NOMO-1 treated with dmso at 0.1 percent for 144 hours (cell line): ENCODE data around the gene CACHD1.

Source experiments
- DNase-seq: peaks from one replicate; lab custom pipeline; 2025; ENCODE audit not compliant: unreplicated experiment; lab: John Stamatoyannopoulos, UW

CACHD1 gene

DNA sequence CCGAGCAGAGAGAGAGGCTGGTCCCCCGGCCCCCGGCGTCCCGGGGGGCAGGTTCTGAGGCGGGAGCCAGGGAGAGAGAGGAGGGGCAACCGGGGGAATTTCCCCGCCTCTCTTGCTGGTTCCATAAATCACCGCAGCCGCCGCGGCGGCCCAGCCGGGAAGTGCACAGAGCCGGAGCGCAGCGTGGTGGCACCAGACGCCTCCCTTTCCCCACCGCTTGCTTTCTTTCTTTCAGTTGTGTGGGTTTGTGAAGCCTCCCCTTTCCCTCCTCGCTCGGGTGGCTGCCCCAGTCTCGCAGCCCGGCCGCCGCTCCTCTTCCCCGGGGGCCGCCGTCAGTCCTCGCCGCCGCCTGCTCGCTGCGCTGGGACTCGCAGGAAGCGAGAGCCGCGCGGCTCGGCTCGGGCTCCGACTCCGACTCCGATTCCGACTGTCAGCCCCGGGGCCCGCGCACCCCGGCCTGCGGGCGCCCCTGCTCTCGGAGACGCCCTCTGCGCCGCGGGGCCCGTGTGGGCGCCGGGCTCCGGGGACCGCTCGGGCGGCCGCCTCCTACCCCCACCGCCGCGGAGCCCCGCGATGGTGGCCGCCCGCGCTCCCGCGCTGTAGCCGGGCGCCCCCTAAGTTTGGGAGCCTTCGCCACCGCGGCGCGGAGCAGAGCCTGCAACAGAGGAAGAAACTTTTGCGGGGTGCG is at the start of gene CACHD1:
Gene CACHD1 (plus strand): TSS at position 153 of the 688 bp plus-strand sequence. CDS start 616 bp downstream, outside the sequence.
- peak; percentile 72 for DNase-seq

DNA sequence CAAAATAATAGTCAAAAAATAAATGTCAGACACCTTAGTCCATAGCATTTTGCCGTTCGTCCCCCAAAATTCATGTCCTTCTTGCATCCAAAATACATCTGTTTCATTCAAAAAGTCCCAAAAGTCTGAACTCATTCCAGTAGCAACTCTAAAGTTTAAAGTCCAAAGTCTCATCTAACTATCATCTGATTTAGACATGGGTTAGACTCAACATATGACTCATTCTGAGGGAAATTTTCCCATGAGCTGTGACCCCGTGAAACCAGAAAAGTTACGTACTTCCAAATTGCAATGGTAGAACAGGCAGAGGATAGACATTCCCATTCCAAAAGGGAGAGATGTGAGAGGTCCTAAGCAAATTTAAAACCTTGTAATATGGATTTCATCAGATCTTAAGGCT is 48.6 kb upstream of the CACHD1 start:
- DNase-seq: no peak

DNA sequence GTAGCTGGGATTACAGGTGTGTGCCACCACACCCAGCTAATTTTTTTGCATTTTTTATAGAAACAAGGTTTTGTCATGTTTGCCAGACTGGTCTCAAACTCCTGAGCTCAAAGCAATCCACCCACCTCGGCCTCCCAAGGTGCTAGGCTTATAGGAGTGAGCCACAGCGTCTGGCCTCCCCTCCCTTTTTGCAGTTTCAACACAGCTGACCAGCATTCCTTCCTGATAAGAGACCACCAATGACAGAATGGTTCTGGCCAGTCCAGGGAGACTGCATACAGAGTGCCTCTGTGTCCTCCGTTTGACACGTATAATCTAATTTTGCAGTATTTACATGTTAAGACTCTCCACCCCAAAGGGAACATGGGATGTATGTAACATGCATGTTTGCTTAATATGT is 46.4 kb upstream of the CACHD1 start:
- no peak for DNase-seq

DNA sequence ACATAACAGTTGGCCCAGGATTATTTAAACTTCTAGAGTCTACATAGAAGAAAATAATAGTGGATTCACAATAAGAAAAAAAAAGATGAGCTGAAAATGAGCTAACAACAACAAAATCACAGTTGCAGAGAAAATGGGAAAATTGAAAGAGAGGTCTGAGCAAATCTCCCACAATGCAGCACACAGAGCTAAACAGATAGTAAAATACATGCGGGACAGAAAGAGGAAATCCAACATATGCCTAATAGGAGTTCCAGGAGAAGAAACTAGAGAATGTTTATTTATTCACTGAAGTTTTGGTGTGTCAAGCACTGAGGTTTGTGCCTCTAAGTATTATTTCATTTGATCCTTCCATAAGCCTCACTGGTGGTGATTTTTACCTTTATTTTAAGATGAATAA is 45.5 kb upstream of the CACHD1 start:
- DNase-seq: no peak

DNA sequence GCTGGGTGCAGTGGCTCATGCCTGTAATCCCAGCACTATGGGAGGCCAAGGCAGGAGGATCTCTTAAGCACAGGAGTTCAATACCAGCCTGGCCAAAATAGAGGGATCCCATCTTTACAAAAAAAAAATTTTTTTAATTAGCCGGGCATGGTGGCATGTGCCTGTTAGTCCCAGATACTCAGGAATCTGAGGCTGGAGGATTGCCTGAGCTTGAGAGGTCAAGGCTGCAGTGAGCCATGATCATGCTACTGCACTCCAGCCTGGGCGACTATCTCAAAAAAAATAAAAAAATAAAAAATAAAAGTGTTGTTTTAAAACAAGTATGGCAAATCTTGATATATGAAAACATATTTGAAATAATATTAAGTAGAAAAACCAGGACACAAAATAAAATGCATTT is 44.4 kb upstream of the CACHD1 start:
- no peak for DNase-seq

DNA sequence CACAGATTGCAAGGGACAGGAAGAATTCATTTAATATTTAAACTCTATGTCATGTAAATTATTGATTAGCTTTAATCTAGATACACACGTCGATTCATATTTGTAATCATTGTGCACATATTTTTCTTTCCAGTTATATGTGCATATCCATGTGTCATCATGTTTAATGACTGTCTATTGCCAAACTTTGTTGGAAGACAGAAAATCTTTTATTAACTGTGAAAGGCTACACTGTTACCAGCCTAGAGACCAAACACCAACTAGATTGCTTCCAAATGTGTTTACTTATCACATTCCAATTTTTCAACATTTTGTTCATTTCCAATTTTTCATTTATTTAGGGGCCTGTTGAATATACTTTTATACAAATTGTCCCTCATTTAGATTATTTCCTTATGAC is 43.2 kb upstream of the CACHD1 start:
- DNase-seq: no peak

DNA sequence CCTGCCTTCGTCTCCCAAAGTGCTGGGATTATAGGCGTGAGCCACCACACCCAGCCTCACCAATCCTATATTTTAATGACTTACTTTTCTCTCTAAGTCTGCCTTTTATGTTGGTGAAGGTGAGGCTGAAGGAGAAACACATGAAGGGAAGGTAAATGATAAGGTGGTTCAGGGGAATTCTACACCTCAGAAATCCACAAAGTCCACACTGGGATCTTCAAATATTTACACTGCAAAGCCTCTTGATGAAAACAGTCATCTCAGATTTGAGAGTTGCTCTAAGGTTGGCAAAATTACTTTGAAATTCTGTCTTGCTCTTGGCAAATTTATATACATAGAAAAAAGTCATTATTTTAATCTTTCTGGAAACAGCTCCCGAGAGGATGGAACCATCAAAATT is 42.0 kb upstream of the CACHD1 start:
- no peak for DNase-seq

DNA sequence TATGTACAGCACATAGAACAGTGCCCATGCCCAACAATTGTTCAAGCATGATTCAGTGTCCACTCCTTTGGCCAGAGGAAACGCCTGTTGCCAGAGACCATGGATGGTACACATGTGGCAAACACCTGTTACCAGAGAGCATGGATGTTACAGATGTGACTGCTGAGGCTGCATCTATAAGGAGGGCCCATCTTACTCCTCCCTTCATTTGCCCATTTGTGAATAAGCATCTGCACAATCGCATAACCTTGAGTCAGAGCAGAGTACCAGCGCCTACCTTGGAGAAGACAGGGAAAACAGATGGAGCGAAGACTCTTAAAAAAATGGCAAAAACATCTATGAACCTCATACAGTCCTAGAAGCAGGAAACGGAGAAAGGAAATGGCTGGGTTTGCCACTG is 36.6 kb upstream of the CACHD1 start:
- DNase-seq: no peak

DNA sequence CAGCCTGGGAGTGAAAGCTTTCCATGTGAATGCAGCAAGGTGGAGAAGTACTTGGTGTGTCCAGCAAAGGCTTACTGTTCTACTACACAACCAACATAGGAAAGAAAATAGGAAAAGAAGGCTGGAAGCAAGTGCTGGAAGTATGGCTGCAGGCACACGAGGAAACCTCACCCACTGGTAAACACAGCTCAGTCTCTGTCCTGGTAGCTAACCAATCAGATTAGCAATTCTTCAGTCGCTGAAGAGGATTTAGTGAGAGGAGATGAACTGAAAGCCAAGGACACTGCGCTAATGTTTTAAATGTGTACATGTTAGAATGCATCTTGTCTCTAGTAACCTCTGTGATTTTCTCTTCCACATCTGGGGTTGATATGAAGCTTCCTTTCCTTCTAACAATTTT is 36.2 kb upstream of the CACHD1 start:
- DNase-seq: no peak

DNA sequence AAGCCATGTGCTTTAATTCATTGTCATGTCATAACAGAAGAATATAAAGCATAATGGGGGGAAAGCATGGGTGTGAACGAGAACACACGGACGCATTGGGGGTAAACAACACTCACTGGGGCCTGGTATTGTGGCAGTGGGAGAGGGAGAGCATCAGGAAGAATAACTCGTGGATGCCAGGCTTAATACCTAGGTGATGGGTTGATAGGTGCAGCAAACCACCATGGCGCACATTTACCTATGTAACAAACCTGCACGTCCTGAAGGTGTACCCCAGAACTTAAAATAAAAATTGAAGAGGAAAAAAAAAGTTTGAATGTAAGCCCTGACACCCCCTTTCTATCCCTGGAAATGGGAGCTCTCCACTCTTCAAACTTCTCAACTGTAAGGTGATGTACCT is 34.9 kb upstream of the CACHD1 start:
- no peak for DNase-seq

DNA sequence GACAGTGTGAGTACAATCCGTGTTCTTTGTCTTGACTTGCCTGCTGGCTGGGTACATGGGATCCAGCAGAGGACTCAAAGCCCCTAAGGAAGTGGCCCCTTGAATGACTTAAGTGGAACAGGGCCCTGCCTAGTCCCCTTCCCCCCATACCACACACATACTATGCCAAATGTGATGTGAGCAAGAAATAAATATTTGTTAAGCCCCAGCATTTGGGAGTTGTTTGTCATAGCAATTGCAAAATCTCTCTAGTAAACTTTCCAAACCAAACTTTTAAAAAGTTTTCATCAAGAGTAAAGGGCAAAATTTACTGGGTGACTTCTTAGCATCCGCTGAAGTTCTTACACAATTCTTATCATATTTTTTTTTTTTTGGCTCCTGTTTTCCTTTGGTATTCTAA is 32.5 kb upstream of the CACHD1 start:
- DNase-seq: no peak

DNA sequence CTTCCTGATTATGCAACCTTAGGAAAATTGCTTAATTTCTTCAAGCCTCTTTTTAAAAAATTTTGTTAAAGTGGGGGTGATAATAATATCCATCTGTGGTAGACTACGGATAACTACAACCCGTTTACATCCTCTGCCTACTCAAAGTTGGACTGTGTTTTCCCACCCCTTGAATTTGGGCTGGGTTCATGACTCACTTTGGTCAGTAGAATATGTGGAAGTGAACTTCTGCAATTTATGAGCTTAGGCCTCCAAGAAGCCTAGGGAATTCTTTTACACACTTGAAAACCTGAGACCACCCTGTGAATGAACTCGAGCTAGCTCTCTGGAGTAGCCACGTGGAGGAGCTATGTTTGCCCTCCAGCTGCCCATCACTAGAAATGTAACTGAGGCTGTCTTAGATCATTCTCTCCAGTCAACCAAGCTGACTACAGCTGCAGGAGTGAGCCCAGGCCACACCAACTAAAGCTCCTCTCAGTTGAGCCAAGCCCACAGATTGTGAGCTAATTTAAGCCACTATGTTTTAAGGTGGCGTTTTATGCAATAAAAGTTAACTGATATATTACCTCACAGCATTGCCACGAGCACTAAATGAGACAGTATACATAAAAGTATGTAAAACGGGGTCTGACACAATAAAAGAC is 29.6 kb upstream of the CACHD1 start:
- DNase-seq: peak; percentile 34

DNA sequence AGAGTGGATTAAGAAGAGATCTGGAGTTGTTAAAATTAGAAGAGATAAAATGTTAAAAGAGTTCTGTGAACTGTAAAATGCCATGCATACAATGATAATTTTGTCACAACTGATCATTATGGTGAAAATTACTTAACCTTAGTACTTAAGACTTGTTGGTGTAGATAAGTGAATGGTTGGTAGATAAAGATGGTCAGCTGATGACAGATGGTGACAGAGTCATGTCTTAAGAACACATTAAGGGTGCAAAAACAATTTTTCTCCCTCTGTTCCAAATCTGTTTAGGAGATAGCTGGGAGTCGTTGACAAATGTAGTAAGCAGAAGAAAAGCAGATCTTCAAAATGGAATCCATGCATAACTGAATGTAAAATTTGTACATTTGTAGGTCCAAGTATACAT is 18.5 kb upstream of the CACHD1 start:
- DNase-seq: no peak

DNA sequence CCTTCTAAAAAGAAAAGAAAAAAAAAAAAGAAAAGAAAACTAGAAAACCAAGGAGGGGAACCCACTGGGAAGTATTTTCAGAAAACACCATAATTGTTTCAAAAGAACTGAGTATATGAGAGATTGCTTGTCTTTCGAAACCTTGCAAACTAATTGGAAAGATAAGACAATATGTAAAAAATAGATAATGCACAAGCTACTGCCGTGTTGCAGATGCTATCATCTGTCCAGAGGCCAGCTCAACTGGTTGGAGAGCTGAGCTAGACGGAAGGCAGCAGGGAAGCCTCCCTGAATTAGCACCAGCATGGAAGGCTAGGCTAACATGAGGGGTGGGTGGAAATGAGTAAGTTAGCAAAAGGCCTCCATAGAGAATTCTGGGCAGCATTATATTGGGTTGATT is 16.2 kb upstream of the CACHD1 start:
- no peak for DNase-seq

DNA sequence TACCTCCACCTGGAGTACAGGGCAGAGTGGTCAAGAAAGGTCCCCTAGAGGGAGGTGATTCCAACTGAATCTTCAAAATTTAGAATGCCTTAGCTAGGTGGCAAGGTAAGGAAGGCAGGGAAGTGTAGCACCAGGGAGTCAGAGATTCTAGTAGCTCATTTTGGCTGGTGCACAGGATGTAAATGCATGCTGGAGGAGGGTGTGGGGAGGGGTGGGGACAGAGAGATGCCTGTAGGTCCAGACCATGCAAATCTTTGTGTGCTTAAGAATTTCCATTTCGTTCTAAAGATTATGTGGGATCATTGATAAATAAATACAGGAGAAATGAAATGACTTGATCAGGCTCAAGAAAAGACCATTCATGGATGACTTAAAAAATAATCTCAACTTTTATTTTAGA is 11.0 kb upstream of the CACHD1 start:
- DNase-seq: no peak

DNA sequence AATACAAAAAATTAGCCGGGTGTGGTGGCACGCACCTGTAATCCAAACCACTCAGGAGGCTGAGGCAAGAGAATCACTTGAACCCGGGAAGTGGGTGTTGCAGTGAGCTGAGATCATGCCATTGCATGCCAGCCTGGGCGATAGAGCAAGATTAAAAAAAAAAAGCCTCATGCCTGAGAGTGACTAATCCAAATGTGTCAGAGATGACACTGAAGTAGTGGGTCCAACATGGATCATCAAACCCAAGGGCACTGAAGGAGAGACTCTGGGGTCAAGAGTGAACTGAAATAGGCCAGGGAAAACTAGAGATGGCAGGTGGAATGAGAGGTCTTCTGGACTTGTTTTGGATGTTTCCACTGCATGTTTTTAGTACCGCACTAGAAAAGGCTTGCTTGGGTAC is 10.2 kb upstream of the CACHD1 start:
- no peak for DNase-seq

DNA sequence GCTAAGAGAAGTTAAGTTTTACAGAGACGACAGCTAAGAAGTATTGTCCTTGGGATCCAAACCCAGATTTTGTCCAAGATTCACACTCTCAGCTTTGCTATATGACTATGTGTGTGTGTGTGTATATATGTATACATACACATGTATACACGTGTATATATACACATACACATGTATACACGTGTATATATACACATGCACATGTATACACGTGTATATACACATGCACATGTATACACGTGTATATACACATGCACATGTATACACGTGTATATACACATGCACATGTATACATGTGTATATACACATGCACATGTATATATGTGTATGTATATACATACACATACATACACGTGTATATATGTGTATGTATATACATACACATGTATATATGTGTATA is 3.9 kb upstream of the CACHD1 start:
- no peak for DNase-seq

DNA sequence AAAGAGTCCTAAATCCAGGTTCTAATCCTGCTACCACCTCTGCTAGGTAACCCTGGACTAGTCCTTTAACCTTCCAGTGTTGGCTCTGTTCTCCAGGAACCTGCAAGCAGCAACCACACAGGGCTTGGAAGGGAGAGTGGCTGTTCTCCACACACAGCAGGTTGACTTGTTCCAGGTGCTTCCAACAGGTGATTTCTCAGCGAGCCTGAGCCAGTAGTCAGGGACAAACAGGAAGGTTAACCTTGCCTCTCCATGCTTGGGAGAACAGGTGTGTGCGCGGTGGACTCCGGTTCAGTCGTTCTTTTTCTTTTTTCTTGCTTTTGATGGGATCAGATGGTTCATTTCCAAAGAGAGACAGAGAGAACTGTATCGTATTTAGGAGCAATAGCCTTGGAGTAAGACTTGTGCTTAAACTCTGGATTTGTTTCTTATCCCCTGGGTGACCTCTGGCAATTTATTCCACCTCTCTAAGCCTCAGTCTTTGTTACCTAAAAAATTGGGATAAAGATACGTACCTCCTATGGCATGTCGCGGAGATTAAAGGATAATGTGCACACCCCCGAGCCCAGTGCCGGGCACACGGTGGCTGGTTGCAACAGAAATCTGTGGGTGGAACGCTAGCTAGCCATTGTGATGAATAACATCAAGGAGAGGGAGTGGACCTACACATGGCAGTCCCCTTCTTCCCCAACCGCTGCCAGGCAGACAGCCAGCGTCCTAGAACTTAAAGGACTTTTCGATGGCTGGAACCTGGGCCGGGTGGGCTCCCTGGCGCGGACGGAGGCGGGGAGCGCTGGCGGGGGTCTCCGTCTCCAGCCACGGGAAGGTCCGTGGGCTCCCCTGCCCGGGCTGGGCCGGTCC is 583 bp upstream of the CACHD1 start:
- DNase-seq: no peak

DNA sequence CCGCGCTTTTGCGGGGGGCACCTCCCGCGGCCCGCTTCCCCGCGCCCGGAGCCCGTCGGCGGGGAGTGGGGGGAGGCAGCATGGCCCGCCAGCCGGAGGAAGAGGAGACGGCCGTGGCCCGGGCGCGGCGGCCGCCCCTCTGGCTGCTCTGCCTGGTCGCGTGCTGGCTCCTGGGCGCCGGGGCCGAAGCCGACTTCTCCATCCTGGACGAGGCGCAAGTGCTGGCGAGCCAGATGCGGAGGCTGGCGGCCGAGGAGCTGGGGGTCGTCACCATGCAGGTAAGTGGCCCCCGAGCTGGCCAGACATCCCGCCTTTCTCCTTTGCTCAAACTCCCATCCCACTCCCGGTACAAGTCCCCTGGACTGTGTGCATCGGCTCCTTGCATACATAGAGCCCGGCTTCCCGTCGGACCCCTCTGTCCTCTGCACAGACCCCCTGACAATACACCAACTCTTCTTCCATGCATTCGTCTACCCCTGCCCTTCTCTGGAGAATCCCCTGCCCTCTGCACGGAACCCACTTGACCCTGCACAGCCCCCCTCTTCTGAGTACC is 812 bp downstream of the CACHD1 start:
- DNase-seq: peak; percentile 28

DNA sequence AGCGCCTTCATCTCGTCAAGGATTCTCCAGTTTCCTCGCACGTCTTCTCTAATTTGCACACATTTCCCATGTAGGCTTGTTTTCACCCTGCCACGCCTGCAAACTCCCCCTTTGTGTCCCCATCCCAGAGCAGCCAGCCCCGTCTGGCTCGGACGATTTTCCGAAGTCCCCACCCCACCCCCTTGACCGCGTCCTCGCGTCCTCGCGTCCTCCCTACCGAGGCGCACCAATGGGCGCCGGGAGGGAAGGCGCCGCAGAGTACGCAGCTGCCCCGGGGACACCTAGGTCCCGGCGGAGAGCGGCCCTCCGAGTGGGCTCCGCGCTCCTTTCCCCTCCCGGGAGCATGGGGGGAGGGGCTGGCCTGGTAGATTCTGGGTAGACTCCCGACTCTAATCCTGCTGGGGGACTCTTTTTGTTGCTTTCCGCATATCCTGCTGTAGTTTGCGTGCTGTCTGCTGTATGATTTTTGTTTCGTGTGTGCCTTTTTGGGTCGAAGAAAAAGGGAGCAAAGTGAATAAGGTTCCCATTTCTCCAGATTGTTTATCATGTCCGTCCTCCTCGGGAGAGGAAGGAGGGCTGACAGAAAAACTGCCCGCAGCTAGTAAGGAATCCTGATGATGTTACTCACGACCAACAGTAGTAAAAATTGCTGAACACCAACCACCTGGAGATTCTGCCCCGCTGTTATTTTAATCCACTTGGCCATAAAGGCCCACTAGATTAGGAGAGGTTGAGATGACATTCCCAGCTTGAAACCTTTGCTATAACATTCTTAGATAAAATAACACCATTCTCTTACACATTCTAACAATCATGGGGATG is 1.5 kb downstream of the CACHD1 start:
- DNase-seq: peak; percentile 16

DNA sequence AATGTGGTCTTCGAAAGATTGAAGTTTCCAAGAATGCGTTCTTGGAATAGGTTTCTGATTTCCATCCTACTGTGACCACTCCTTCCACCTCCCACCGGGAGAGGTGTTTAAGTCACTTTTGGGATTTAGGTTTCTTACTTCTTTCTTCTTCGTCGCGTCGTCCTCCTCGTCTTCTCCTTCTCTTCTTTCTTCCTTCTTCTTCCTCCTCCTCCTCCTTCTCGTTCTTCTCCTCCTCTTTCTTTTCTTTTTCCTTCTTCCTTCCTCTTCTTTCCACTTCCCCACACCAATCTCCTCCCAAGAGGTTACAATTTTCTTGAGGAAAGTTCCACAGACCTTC is 2.1 kb downstream of the CACHD1 start:
- no peak for DNase-seq
